Measurements from ENCODE around the gene SKA2.
"Not testable (repeated sequence)": the region's sequence is repeated elsewhere in the genome, so short reads cannot be mapped to it uniquely, and the experiment has no call there.

Gene SKA2

GRCh38 chr17:59105852-59106462 is 49.0 kb downstream of the SKA2 start:
- Histone ChIP-seq H3K4me1 (no peaks in the 10 kb centered on the region), H3K4me3 (ENCODE audit: low read depth, low read length) (peak overlapping the region; percentile 81), H3K27me3 (no peaks in the 10 kb centered on the region), H3K36me3 (peaks cover under 1% of the 10 kb centered on the region), H3K9me3 (no peaks in the 10 kb centered on the region)
- no peak for TF ChIP-seq CTCF (IDR thresholded peaks at IDR 0.05; ENCODE audit: low read depth, low read length)
- peak; percentile 61 for DNase-seq

GRCh38 chr17:59101178-59101577 is 53.8 kb downstream of the SKA2 start:
- Histone ChIP-seq H3K4me3 (ENCODE audit: low read depth, low read length) (no peak overlapping the region), H3K36me3 (peaks cover 10% of the 10 kb centered on the region), H3K4me1 (no peaks in the 10 kb centered on the region), H3K27me3 (no peaks in the 10 kb centered on the region), H3K9me3 (no peaks in the 10 kb centered on the region)
- DNase-seq, result no peak
- no peak for TF ChIP-seq CTCF (IDR thresholded peaks at IDR 0.05; ENCODE audit: low read depth, low read length)

- Histone ChIP-seq H3K27me3 (no peaks in the 10 kb centered on the region), H3K9me3 (no peaks in the 10 kb centered on the region), H3K4me1 (peaks cover 18% of the 10 kb centered on the region), H3K36me3 (peaks cover 13% of the 10 kb centered on the region), H3K4me3 (ENCODE audit: low read depth, low read length) (no peak overlapping the region)
- no peak for DNase-seq
- no peak for TF ChIP-seq CTCF (IDR thresholded peaks at IDR 0.05; ENCODE audit: low read depth, low read length)
Measured at GRCh38 chr17:59097876-59098275, 57.1 kb downstream of the SKA2 start.

GRCh38 chr17:59094861-59095530 is 60.0 kb downstream of the SKA2 start:
- Histone ChIP-seq H3K4me1 (peaks cover 18% of the 10 kb centered on the region), H3K4me3 (ENCODE audit: low read depth, low read length) (no peak overlapping the region), H3K27me3 (no peaks in the 10 kb centered on the region), H3K36me3 (peaks cover 14% of the 10 kb centered on the region), H3K9me3 (no peaks in the 10 kb centered on the region)
- no peak for TF ChIP-seq CTCF (IDR thresholded peaks at IDR 0.05; ENCODE audit: low read depth, low read length)
- no peak for DNase-seq

- no peak overlapping the region for H3K4me3 ChIP-seq (ENCODE audit: low read depth, low read length)
- peaks cover 18% of the 10 kb centered on the region for H3K4me1 ChIP-seq
- H3K9me3 ChIP-seq, result no peaks in the 10 kb centered on the region
- H3K27me3 ChIP-seq, result no peaks in the 10 kb centered on the region
- TF ChIP-seq CTCF (IDR thresholded peaks at IDR 0.05; ENCODE audit: low read depth, low read length), result no peak
- DNase-seq, result peak; percentile 9
- peaks cover 24% of the 10 kb centered on the region for H3K36me3 ChIP-seq
Measured at GRCh38 chr17:59093702-59094231, 61.2 kb downstream of the SKA2 start.

GRCh38 chr17:59093145-59093701 is 61.8 kb downstream of the SKA2 start:
- Histone ChIP-seq H3K4me3 (ENCODE audit: low read depth, low read length) (no peak overlapping the region), H3K4me1 (peaks cover 18% of the 10 kb centered on the region), H3K36me3 (peaks cover 24% of the 10 kb centered on the region), H3K27me3 (no peaks in the 10 kb centered on the region), H3K9me3 (no peaks in the 10 kb centered on the region)
- TF ChIP-seq CTCF (IDR thresholded peaks at IDR 0.05; ENCODE audit: low read depth, low read length), result no peak
- DNase-seq, result no peak

- H3K27me3 ChIP-seq; H3K9me3 ChIP-seq; DNase-seq; H3K4me3 ChIP-seq (ENCODE audit: low read depth, low read length): not testable (repeated sequence)
- Histone ChIP-seq H3K4me1 (peaks cover 18% of the 10 kb centered on the region), H3K36me3 (peaks cover 24% of the 10 kb centered on the region)
Measured at GRCh38 chr17:59090593-59090992, 64.4 kb downstream of the SKA2 start.
